Measurements from ENCODE around the gene NAPSA.

Gene NAPSA

DNA sequence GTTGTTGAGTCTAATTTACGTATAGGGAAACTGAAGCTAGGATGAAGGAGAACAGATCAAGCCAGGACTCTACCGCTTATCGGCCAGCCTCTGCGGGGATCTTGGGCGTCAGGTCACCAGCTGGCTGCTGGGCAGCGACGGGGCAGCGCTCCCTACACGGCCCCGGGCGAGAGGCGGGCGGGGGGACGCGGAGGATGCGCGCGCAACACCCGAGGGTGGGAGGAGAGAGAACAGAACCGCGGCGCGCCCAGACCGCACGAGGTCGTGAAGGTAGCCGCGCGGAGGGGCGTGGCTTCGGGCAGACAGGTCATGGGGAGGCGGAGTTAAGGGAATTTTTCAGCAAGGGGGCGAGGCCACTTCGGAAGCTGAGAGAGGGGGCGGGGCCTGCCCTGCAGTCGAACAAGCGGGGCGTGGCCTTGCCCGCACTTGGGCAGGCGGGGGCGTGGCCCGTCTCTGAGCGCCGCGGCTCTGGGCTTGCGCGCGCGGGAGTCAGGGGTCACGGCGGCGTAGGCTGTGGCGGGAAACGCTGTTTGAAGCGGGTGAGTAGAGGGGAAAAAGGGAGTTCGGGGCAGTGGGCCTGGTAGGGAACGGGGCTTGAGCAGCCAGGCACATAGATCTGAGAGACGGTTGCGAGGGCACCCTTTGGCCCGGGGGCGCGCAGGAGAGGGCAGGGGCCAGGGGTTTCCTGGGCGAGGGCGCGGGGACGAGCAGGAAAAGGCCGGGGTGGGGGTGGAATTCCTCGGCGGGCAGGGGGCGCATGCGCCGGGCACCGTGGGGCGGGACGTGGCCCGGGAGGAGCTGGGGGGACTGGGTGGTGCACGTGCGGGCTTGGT, 18.6 kb upstream of the NAPSA start, which contains the start of gene POLD1:
POLD1 (plus strand) TSS at position 496 of the 833 bp plus-strand sequence. CDS start 14,505 bp downstream, outside the sequence.
- peak; percentile 99 for DNase-seq (ENCODE audit: low spot score)

DNA sequence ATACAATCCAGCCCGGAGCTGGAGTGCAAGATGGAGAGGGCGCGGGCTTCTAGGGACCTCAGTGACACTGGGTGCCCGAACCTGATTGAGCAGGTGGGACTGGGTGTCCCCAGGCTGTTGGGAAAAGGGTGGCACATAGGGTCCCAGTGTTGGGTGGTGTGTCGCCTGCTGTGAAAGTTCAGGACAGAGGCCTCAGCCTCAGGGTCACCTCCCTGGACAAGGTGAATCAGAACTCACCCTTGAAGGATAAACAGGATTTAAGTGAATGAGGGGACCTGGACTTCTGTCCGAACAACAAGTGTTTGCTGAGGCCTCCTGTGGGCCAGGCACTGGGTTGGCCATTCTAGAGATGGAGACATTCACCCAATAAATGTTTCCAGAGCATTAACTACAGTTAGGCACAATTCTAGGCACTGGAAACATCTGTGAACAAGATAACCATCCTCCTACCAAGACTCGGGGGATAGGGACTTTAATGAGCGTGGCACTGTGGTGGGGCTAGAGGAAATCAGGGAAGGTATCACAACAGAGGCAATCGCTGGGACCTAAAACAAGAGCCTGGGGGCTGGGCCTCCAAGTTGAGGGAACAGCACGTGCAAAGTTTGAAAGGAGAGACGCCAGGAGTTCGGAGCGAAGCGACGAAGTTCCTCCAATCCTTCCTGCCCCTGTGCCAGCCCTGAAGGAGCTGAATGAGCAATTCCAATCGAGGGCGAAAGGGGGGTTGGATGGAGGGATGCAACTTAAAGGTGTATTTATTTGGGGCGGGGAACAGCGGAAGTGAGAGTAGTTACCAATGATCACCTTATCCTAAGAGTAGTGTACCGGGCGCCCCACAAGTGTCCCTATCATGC, 17.8 kb upstream of the NAPSA start:
- DNase-seq (ENCODE audit: low spot score), result no peak

DNA sequence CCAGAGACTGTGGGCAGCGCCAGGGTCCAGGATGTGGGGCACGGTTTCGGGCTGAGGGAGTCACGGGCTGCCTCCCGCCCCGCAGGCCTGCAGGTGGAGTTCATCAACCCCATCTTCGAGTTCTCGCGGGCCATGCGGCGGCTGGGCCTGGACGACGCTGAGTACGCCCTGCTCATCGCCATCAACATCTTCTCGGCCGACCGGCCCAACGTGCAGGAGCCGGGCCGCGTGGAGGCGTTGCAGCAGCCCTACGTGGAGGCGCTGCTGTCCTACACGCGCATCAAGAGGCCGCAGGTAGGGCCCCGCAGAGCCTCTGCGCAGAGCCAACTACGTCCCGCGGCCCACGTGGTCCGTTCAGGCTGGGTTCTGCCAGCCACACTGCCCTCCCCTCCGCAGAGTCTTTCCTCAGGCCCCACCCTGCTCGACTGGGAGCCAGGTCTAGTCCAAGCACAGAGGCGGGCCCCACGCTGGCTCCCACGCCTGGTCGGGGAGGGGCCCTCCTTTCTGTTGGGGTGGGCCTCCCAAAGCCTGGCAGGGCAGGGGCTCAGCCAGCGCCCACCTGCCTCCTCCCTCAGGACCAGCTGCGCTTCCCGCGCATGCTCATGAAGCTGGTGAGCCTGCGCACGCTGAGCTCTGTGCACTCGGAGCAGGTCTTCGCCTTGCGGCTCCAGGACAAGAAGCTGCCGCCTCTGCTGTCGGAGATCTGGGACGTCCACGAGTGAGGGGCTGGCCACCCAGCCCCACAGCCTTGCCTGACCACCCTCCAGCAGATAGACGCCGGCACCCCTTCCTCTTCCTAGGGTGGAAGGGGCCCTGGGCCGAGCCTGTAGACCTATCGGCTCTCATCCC, 16.7 kb upstream of the NAPSA start:
- no peak for DNase-seq (ENCODE audit: low spot score)

DNA sequence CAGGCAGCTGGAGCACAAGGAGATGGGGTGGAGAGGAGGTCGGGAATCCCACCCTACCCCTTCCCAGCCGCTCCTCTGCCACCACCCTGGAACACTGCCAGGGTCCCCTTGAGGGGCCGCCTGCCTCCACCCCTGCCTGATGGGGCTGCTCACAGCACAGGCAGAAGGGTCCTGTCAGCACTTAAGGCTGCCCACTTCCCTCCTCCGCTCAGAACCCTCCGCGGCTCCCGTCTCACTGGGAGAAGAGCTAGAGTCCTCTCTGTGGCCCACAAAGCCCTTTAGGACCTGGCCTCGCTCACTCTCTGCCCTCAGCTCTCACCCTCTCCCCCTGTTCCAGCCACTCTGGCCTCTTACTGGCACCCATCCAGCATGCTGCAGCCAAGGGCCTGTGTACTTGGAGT, 15.3 kb upstream of the NAPSA start:
- no peak for DNase-seq (ENCODE audit: low spot score)

DNA sequence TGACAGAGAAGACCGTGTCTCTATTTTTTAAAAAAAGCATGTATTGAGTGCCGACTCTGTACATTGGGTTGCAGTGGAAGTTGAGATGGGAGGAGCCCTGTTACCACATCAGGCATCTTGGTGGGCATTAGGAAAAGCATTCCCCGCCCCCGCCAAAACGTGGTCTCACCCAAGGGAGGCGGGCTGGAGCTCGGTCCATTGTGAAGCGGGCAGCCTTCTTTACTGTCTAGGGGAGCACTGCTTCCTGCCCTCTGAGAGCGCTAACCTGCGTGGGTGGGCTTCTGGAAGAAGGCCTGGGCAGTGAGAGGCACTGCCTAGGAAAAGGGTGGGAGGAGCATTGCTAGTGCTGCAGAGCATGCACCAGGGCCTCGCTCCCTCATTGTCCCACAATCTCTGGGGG, 14.7 kb upstream of the NAPSA start:
- DNase-seq (ENCODE audit: low spot score), result no peak

DNA sequence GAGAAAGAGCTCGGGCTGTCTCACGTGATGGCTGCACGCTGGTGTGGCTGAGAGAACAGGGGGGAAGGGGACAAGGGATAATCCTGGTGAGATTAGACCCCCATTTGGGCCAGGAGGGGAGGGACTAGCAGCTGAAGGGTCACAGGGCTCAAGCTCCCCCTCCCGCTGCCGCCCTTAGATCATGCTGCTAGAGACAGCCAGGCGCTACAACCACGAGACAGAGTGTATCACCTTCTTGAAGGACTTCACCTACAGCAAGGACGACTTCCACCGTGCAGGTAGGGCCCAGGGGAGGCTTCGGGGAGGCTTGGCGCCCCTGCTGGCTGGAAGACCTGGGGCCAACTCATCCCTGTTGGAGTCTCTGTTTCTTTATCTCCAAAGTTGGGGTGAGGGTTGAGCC, 14.2 kb upstream of the NAPSA start:
- DNase-seq (ENCODE audit: low spot score), result no peak

DNA sequence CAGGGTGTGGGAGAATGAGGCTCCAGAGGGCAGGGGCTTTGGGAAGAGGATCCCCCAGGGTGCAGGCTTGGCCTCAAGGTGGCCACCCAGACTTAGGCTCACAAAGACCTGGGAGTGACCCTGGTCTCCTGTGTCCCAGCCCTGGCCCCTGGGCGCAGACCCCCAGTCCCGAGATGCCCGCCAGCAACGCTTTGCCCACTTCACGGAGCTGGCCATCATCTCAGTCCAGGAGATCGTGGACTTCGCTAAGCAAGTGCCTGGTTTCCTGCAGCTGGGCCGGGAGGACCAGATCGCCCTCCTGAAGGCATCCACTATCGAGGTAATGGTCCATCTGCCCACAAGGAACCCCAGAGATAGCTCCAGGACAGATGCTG, 13.4 kb upstream of the NAPSA start:
- DNase-seq (ENCODE audit: low spot score), result no peak

DNA sequence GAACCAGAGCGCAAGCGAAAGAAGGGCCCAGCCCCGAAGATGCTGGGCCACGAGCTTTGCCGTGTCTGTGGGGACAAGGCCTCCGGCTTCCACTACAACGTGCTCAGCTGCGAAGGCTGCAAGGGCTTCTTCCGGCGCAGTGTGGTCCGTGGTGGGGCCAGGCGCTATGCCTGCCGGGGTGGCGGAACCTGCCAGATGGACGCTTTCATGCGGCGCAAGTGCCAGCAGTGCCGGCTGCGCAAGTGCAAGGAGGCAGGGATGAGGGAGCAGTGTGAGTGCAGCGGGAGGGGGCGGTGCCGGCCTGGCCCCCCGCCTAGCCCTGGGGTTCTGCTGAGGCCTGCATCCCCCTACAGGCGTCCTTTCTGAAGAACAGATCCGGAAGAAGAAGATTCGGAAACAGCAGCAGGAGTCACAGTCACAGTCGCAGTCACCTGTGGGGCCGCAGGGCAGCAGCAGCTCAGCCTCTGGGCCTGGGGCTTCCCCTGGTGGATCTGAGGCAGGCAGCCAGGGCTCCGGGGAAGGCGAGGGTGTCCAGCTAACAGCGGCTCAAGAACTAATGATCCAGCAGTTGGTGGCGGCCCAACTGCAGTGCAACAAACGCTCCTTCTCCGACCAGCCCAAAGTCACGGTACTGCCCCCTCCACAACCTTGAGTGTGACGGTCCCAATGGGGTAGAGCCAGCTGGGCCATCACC, 12.9 kb upstream of the NAPSA start:
- DNase-seq (ENCODE audit: low spot score), result no peak

DNA sequence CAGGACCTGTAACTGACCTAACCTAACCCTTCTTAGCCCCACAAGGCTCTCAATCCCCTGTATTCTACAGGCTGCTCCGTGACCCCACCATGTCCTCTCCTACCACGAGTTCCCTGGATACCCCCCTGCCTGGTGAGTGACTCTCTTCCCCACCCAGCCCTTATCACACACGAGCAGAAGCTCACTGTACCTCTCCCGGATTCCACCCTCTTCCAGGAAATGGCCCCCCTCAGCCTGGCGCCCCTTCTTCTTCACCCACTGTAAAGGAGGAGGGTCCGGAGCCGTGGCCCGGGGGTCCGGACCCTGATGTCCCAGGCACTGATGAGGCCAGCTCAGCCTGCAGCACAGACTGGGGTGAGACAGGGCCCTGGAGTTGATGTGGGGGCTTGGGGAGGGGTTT, 12.1 kb upstream of the NAPSA start:
- no peak for DNase-seq (ENCODE audit: low spot score)

DNA sequence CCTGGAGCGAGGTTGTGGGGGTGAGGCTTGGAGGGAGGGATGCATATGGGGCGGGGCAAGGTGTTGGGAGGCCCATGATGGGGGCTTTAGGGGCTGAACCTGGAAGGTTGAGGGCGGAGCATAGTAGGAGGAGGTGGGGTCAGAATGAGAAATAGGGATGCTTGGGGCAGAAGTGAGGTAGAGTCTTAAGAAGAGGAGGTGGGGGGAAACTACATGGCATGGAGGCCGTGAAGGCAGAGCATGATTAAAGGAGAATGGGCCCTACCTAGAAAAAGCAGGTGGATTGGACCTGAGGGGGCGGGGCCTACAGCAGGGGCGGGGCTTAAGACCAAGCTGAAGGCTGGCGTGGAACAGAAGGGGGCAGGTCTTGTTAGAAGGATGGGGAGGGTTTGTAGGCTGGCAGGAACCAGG, 11.6 kb upstream of the NAPSA start:
- peak; percentile 63 for DNase-seq (ENCODE audit: low spot score)

DNA sequence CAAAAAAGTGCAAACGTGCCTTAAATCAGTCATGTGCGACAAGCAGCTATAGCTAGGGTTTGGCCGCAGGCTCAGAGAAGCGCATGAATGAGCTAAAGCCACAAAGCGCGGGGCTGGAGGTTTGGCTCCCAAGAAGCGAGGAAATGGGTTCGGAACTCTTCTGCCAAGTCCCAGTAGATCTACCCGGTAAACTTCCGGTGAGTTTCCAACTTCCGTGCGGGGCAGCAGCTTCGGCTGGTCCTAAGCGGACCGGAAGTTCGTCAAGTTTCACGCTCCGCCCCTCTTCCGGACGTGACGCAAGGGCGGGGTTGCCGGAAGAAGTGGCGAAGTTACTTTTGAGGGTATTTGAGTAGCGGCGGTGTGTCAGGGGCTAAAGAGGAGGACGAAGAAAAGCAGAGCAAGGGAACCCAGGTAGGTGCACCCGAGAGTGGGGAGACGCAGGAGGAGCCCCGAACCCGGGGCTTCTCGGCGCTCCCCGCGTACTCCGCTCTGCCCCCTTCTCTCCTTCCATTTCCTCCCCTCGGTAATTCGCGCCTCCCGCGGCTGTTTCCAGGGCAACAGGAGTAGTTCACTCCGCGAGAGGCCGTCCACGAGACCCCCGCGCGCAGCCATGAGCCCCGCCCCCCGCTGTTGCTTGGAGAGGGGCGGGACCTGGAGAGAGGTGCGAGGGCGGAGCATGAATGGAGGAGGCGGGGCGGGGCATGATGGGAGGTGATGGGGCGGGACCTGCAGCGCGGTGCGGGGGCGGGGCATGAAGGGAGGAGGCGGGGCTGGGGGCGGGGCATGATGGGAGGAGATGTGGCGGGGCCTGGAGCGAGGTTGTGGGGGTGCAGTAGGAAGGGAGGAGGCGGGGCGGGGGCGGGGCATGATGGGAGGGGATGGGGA, 11.0 kb upstream of the NAPSA start, which contains the start of gene NR1H2:
NR1H2 (plus strand) TSS at position 292 of the 885 bp plus-strand sequence. CDS start 1,149 bp downstream, outside the sequence.
- peak; percentile 99 for DNase-seq (ENCODE audit: low spot score)

DNA sequence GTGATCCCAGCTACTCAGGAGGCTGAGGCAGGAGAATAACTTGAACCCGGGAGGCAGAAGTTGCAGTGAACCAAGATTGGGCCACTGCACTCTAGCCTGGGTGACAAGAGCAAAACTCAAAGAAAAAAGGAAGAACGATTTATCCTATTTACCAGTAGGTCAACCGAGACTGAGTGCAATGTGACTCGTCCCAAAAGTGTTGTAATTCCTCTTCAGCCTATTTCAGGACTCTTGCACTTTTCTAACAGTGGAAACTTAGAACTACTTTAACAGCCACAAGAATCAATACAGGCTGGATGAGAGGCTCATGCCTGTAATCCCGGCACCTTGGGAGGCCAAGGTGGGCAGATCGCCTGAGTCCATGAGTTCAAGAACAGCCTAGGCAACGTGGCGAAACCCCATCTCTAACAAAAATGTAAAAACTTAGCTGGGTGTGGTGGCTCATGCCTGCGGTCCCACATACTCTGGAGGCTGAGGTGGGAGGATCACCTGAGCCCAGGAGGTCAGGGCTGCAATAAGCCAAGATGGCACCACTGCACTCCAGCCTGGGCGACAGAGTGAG, 6.6 kb upstream of the NAPSA start:
- DNase-seq (ENCODE audit: low spot score), result no peak

DNA sequence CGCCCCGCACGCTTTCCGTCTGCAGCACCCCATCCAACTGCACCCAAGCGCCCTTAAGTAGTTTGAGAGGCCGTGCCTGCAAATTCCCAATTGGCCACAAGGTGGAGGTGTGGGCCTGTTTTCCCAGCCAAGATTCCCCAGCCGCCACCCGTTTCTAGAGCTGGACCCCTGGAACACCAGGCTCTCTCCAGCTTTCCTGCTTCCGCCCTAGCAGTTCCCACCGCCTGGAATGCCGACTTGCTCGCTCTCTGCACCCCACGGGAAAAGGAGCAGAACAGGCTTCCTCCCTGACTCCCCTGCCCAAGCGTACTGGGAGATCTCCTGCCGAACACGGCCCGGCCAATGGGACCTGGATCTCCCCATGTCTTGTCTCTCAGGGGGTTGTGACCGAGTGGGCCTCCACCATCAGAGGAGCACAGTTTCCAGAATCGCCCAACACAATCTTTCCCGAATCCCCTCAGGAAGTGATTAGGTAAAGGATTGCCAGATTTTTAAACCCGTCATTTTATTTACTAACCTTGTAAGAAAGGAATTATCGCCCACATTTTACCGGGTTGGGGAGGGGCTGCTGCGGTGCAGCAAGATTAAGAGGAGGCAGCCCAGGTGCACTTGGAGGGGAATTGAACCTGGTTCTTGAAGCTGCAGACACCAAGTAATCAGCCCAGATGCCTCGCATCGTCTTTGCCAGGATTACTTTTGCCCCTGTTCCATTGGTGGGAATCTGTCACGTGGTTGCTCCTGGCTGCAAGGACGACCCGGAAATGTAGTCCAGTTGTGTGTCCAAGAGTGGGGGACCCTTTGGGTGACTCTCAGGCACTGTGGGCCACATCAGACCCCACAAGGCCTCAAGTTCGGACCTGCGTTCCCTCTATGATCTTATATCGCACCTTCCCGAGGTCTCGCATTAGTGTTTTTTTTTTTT, 3.5 kb upstream of the NAPSA start:
- peak; percentile 81 for DNase-seq (ENCODE audit: low spot score)

DNA sequence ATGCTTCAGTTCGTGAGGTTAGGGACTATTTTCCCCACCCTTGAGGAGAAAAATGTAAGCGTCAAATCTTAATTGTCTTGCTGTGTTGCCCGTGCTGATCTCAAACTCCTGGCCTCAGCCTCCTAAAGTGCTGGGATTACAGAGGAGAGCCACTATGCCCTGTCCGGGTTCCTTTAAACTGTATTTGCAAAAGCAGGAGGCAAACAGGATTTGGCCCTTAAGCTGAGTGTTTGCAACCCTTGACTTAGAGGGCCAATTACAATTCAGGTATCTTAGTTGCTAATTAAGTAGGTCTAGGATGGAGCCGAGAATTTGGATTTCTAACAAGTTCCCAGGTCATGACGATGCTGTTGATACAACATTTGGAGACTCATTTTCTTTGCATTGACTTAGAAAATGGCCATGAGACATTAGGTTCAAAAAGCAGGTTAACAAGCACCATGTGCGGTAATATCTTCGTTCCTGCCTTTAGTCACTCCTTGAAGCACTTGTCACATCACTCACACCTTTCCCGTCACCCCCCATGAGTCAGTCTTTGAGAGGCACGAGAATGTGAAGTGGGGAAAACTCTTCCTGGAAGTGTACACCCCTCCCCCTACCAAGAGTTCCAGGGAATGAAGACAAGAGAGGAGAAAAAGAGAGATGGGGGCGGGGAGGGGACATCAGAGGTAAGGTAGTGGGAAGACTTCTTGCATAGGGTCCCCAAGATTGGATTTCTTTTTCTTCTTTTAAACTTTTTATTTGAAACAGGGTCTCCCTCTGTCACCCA, 2.6 kb downstream of the NAPSA start:
- DNase-seq (ENCODE audit: low spot score), result no peak

DNA sequence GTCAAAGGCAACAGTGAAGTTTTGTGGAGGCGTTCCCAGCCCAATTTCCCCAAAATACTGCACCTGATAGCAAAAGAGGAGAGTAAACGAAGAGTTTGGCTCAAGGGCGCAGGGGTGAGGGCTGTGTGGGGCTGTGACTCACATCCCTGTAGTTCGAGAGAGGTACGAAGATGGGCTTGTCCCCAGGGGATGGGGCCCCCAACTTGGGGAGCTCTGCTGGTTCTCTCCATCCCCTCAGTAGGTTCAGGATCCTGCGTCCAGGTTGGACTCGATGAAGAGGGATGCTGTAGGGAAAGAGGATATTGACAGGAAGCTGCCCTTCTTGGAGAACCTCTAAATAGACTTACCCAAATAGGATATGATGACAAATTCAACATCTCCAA, 3.4 kb downstream of the NAPSA start:
- DNase-seq (ENCODE audit: low spot score), result no peak

DNA sequence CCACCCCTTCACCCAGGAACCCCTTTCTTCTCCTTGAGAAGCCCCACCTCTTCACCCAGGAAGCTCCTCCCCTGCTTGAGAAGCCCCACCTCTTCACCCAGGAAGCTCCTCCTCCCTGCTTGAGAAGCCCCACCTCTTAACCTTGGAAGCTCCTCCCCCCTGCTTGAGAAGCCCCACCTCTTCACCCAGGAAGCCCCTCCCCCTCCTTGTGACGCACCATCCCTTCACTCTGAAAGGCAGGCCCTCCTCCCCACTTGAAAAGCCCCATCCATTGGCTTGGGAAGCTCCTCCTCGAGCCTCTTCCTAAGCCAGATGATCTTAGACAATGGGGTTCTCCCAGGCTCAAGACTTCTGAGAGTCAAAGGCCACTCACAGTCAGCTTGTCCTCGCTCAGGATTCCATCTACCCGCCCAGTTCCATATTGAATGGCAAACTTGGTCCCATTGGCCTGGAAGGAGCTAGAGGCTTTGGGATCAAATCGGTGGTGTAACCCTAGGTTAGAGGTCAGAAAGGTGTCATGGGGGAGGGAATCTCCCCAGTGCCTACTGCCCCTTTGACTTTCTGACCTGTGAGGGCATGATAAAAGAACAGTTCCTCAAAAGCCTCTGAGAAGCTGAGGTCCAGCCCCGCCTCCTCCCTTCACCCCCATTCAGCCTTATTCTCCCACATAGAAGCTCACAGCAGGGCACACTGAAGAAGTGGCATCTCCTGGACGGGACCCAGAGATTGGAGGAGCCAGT, 4.0 kb downstream of the NAPSA start:
- no peak for DNase-seq (ENCODE audit: low spot score)

DNA sequence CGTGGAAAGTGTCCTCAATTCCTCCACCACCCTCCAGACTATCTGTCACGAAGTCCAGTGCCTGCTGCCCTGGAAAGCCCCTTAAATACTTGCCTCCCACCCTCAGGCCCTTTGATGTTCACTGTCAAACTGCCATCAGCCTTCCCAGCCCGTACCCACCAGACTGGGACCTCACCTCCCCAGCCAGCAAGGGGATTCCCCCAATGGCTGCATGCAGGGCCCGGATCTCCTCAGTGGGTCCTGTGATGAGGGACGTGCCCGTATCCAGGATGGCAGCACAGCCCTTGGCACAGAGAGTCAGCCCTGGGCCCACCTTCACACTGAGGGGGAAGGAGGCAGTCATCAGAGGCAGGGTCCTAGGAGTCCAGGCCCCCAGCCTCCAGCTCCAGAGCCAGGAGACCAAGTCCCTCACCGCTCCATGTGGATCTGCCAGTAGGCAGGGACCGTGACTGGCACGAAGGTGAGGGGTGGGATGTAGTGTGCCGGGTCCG, 6.1 kb downstream of the NAPSA start:
- no peak for DNase-seq (ENCODE audit: low spot score)

Data from SW480 (cell line).